Transverse colon (tissue), 4 donors: ENCODE results near the gene NPAS3. TPM values are rescaled to one million over a fixed set of nuclear protein-coding genes. Genes with fewer than 3 reads are reported as not detected.

Source experiments
- DNase-seq: peaks from one replicate; pipeline ENCODE4 v3.0.0-alpha.2; 2019
- H3K27ac ChIP-seq, 4 donors: fragments of 200-600 bp; sonication (generic); 2 replicates each; pipeline ENCODE4 v1.5.1; 2016 to 2018; ENCODE audit warnings: inconsistent platforms in 4 of 4
- H3K27me3 ChIP-seq: fragments of 200-600 bp; sonication (generic); 2 replicates; pipeline ENCODE4 v1.5.1; 2017; ENCODE audit warnings: inconsistent platforms
- H3K36me3 ChIP-seq, 4 donors: fragments of 200-600 bp; sonication (generic); 2 replicates each; pipeline ENCODE4 v1.5.1; 2017 to 2019; ENCODE audit warnings: inconsistent platforms in 4 of 4
- H3K4me1 ChIP-seq, 4 donors: fragments of 200-600 bp; sonication (generic); 2 replicates each; pipeline ENCODE4 v1.5.1; 2017 to 2020; ENCODE audit warnings: inconsistent platforms in 4 of 4
- H3K4me3 ChIP-seq, 4 donors: fragments of 200-600 bp; sonication (generic); 1 replicate in 1 of 4; 2 replicates in 3 of 4; pipeline versions ENCODE4 v1.5.1 to v1.6.1; 2017 to 2019; ENCODE audit warnings: inconsistent platforms in 4 of 4
- H3K9me3 ChIP-seq, 2 donors: fragments of 200-600 bp; sonication (generic); 2 replicates each; pipeline ENCODE4 v1.5.1; 2017 to 2019; ENCODE audit warnings: inconsistent platforms in 2 of 2
- CTCF ChIP-seq, 5 experiments: fragments of 200-600 bp in 3 of 5; fragments of 450-650 bp in 2 of 5; sonication (generic) in 3 of 5; IDR thresholded peaks; 1 replicate in 2 of 5; 2 replicates in 3 of 5; pipeline ENCODE4 v1.5.1; 2016 to 2017; ENCODE audit warnings: antibody characterized with exemption in 5 of 5, inconsistent platforms in 3 of 5, mild to moderate bottlenecking in 2 of 5, moderate library complexity in 1 of 5
- EP300 ChIP-seq: sonication (generic); formaldehyde crosslinking; IDR thresholded peaks from one replicate; pipeline ENCODE4 v1.6.1; 2017; ENCODE audit warnings: antibody characterized with exemption, low read depth
- POLR2A ChIP-seq: fragments of 450-650 bp; IDR thresholded peaks from one replicate; pipeline ENCODE4 v1.6.1; 2016; ENCODE audit warnings: antibody characterized with exemption, mild to moderate bottlenecking, moderate library complexity
- POLR2AphosphoS5 ChIP-seq, 3 donors: sonication (generic); formaldehyde crosslinking; IDR thresholded peaks; one replicate each; pipeline ENCODE4 v1.6.1; 2016; ENCODE audit warnings: antibody characterized with exemption in 3 of 3
- WGBS, 2 donors: methylation state at CpG; one replicate each; pipeline ENCODE4 v1.1.5; 2018; ENCODE audit warnings: low coverage in 1 of 2; 5-methylcytosine and 5-hydroxymethylcytosine counted together
- in situ Hi-C, 4 donors: fragments of 200-750 bp; cut with MboI; loops; one replicate each; pipeline versions ENCODE4 v1.15.0 to v1.15.1; 2017; ENCODE audit warnings: low sequenced_read_pairs in 3 of 4, low pct_ligation_motif_present in 1 of 4, low pct_unique_long_range_greater_than_20kb in 1 of 4
- intact Hi-C: fragments of 100-400 bp; cut with DNase I; formaldehyde crosslinking; loops from one replicate; pipeline ENCODE4 v1.15.1; 2023; ENCODE audit warnings: low total_unique reads
- total RNA-seq, 4 donors: library from RNA; depleted of rRNA; stranded (reverse); fragments of >200 nt; gene quantifications; one replicate each; pipeline ENCODE4 v1.1.0, GENCODE V29; 2016

Gene NPAS3
- total RNA-seq, 4 donors from 2014 or later: 0.96 to 6.4 (median 1.8) TPM

GRCh38 chr14:33432407-33433023, 493.8 kb downstream of the NPAS3 start:
- Histone ChIP-seq H3K36me3 (no peaks in the 10 kb centered on the region), H3K27ac (no peak overlapping the region), H3K4me1 (no peaks in the 10 kb centered on the region), H3K27me3 (no peaks in the 10 kb centered on the region), H3K4me3 (no peak overlapping the region), H3K9me3 (no peaks in the 10 kb centered on the region)
- in situ Hi-C loops: loop anchor here in 1 of 4 donors (25.0 kb wide), 1 partner anchor 845 kb away; no protein-coding TSS in a partner anchor
- TF ChIP-seq CTCF (IDR thresholded peaks at IDR 0.05) (peak; percentile 36 to 57 (median 46)), EP300 (no peak)
- 30 to 34% methylated on average over 3 of the region's 3 CpGs for WGBS, 2 donors
- intact Hi-C loops: no loop called here
- DNase-seq: peak; percentile 32

- in situ Hi-C loops (loop anchor here in 1 of 4 donors (25.0 kb wide), 1 partner anchor 846 kb away; no protein-coding TSS in a partner anchor), intact Hi-C loops (no loop called here)
- Histone ChIP-seq H3K4me3 (no peak overlapping the region), H3K27ac (no peak overlapping the region), H3K4me1 (no peaks in the 10 kb centered on the region), H3K9me3 (no peaks in the 10 kb centered on the region), H3K27me3 (no peaks in the 10 kb centered on the region), H3K36me3 (no peaks in the 10 kb centered on the region)
- TF ChIP-seq POLR2A: no peak
- TF ChIP-seq POLR2AphosphoS5 (IDR thresholded peaks at IDR 0.05): no peak
- no peak for TF ChIP-seq EP300
- no peak for TF ChIP-seq CTCF (IDR thresholded peaks at IDR 0.05)
- no peak for DNase-seq
- 77 to 100% methylated on average over 1 of the region's 1 CpG for WGBS, 2 donors
These were observed 494.7 kb downstream of the NPAS3 start for GRCh38 chr14:33433396-33433795.

GRCh38 chr14:33435911-33436689, 497.4 kb downstream of the NPAS3 start:
- intact Hi-C loops (no loop called here), in situ Hi-C loops (loop anchor here in 1 of 4 donors (25.0 kb wide), 1 partner anchor 849 kb away; no protein-coding TSS in a partner anchor)

GRCh38 chr14:33441633-33442032, 503.0 kb downstream of the NPAS3 start:
- WGBS, 2 donors: 81 to 90% methylated on average over 3 to 4 of the region's 4 CpGs
- H3K27me3 ChIP-seq: no peaks in the 10 kb centered on the region
- no peak overlapping the region for H3K27ac ChIP-seq
- H3K9me3 ChIP-seq: no peaks in the 10 kb centered on the region
- intact Hi-C loops (no loop called here), in situ Hi-C loops (loop anchor here in 1 of 4 donors (25.0 kb wide), 1 partner anchor 854 kb away; no protein-coding TSS in a partner anchor)
- no peaks in the 10 kb centered on the region for H3K4me1 ChIP-seq
- H3K4me3 ChIP-seq: no peak overlapping the region
- DNase-seq: no peak
- no peaks in the 10 kb centered on the region for H3K36me3 ChIP-seq
- TF ChIP-seq POLR2AphosphoS5 (IDR thresholded peaks at IDR 0.05): no peak
- no peak for TF ChIP-seq POLR2A
- no peak for TF ChIP-seq CTCF (IDR thresholded peaks at IDR 0.05)
- no peak for TF ChIP-seq EP300

More at GRCh38 chr14:33435911-33436689, 497.4 kb downstream of the NPAS3 start:
- Histone ChIP-seq H3K9me3 (no peaks in the 10 kb centered on the region), H3K27me3 (no peaks in the 10 kb centered on the region), H3K4me3 (no peak overlapping the region), H3K27ac (no peak overlapping the region), H3K4me1 (no peaks in the 10 kb centered on the region), H3K36me3 (no peaks in the 10 kb centered on the region)
- WGBS, 2 donors: 77 to 84% methylated on average over 8 of the region's 8 CpGs
- DNase-seq: no peak
- no peak for TF ChIP-seq POLR2A
